Upper lobe of right lung (tissue), 1 donor: ENCODE measurements around the gene TMEM178B. TPM values are rescaled to one million over a fixed set of nuclear protein-coding genes. Genes with fewer than 3 reads are reported as not detected.

Experiments used
- ATAC-seq: fragments of 200-7000 bp; cut with Tn5 transposase; one replicate; pipeline ENCODE4 v1.9.1; 2020; ENCODE audit warnings: mild to moderate bottlenecking, moderate library complexity
- DNase-seq: peaks from one replicate; pipeline ENCODE4 v3.0.0-alpha.2; 2020
- H3K27ac ChIP-seq: fragments of 200-600 bp; one replicate; pipeline ENCODE4 v1.8.0; 2022
- H3K27me3 ChIP-seq: fragments of 200-600 bp; one replicate; pipeline ENCODE4 v1.8.0; 2022; ENCODE audit warnings: mild to moderate bottlenecking
- H3K36me3 ChIP-seq: fragments of 200-600 bp; one replicate; pipeline ENCODE4 v1.8.0; 2022
- H3K4me1 ChIP-seq: fragments of 200-600 bp; one replicate; pipeline ENCODE4 v1.8.0; 2022
- H3K4me3 ChIP-seq: fragments of 200-600 bp; one replicate; pipeline ENCODE4 v1.8.0; 2022; ENCODE audit warnings: mild to moderate bottlenecking
- H3K9me3 ChIP-seq: fragments of 200-600 bp; one replicate; pipeline ENCODE4 v1.8.0; 2022
- intact Hi-C: fragments of 100-400 bp; cut with DNase I; formaldehyde crosslinking; loops from one replicate; pipeline ENCODE4 v1.11.0; 2022
- total RNA-seq: library from RNA; stranded (reverse); fragmentation: NEBNext Ultra II Directional; extraction: Animal tissue kit (Norgen Biotek cat#: 25700); gene quantifications from one replicate; pipeline ENCODE4 v1.2.1, GENCODE V29; 2021
- TF ChIP-seq, protein P1 (sequence below): fragments of 200-600 bp; IDR thresholded peaks from one replicate; pipeline ENCODE4 v1.8.0; 2022; ENCODE audit warnings: antibody characterized with exemption
- donor health status: DM: no; HTN: yes; CAD: no; lungs with severe emphysema.

The TMEM178B gene
- total RNA-seq, 1 donor from 2014 or later = 1.4 TPM

DNA sequence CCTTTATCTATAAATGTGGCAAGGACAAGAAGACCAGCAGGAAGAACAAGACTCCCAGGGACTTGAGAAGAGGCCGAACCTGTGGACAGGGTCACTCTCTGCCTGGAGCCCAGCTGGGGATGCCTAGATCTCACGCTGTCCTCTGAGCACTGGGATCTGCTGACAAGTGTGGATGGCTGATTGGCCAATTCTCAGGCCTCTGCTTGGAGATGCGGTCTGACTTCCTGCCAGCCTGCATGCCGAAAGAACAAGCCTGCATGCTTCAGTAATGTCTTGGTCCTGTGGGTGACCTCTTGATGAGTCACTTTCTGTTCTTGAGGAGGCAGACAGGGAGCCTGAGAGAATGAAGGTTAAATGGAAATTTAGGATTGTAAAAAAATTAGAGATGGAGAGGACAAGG is 84.7 kb downstream of the TMEM178B start:
- Histone ChIP-seq H3K9me3 (no peaks in the 10 kb centered on the region), H3K36me3 (no peaks in the 10 kb centered on the region), H3K4me1 (no peaks in the 10 kb centered on the region), H3K27ac (no peak overlapping the region), H3K4me3 (no peak overlapping the region), H3K27me3 (no peaks in the 10 kb centered on the region)
- intact Hi-C loops = no loop called here
- DNase-seq (no peak), ATAC-seq (peak; percentile 42)
- TF ChIP-seq, protein P1, sequence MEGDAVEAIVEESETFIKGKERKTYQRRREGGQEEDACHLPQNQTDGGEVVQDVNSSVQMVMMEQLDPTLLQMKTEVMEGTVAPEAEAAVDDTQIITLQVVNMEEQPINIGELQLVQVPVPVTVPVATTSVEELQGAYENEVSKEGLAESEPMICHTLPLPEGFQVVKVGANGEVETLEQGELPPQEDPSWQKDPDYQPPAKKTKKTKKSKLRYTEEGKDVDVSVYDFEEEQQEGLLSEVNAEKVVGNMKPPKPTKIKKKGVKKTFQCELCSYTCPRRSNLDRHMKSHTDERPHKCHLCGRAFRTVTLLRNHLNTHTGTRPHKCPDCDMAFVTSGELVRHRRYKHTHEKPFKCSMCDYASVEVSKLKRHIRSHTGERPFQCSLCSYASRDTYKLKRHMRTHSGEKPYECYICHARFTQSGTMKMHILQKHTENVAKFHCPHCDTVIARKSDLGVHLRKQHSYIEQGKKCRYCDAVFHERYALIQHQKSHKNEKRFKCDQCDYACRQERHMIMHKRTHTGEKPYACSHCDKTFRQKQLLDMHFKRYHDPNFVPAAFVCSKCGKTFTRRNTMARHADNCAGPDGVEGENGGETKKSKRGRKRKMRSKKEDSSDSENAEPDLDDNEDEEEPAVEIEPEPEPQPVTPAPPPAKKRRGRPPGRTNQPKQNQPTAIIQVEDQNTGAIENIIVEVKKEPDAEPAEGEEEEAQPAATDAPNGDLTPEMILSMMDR = no peak

DNA sequence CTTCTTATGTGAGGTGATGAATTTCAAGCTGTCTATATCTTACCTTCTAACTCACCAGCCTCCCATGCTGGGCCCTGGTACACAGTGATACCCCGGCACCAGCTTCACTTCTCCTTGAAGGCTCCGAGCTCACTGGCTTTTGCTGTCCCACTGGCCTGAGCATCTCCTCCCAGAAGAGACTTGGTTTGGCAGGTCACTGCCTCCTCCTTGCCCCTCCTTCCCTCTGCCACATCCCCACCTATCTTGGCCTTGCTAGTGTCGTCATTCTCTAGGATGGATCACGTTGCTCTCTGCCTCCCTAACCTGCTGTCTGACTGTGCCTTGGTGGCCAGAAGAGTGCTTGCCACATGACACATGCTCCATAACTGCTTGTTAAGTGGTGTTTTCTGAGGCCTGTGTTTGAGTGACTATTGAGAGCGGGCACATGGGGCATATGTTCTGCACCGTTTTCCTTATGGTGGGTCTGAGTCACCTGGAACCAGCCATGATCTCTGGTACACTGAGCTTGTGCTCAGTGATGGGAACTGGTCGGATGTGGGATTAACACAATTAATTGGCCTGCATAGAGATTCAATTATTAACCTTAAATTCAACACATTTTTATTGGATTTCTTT is 86.5 kb downstream of the TMEM178B start:
- no peak for ATAC-seq
- DNase-seq = no peak
- no peak overlapping the region for H3K27ac ChIP-seq
- TF ChIP-seq, protein P1 = no peak
- intact Hi-C loops = no loop called here
- H3K4me3 ChIP-seq = no peak overlapping the region
- H3K36me3 ChIP-seq = no peaks in the 10 kb centered on the region
- H3K27me3 ChIP-seq = no peaks in the 10 kb centered on the region
- H3K9me3 ChIP-seq = no peaks in the 10 kb centered on the region
- no peaks in the 10 kb centered on the region for H3K4me1 ChIP-seq

DNA sequence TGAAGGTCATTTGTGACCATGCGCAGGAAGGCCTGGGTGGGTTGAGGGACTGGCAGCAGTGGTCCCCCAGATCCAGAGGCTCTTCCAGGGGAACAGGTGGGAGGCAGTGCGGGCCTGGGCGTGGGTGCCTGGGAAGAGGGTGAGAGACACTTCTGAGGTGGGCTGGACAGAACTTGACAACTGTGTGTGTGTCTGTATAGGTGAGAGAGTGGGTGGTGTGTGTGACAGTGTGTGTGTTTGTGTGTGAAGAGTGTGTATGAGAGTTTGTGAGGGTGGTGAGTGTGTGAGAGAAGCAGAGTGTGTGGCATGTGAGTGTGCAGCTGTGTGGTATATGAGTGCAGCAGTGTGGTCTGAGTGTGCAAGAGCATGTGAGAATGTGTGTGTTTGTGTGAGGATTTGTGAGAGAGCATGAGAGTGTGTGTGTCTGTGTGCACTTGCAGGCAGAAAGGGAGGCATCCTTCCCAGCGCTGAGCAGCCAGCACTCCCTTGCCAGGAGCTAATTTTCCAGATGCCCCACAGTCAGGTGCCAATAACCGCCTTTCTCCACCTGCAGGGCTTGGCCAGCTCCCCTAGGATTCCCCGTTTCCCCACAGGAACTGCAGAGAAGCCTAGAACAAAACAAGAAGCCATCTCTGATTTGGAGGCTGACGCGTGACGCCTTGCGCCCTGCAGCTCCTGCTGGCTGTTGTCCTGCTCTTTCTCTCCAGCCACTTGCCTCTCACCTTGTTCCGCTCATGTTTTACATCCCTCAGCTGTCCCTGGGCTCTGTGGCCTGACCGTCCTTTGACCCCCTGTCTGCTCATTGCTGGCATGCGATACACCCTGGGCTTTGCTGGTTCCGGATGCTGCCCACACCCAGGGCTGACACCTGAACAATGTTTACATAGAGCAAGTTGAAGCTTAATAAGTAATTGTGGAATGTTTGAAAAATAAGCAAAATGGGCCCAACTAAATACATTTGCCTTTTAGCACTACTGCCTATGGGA is 88.0 kb downstream of the TMEM178B start:
- no peak for ATAC-seq
- H3K4me3 ChIP-seq = no peak overlapping the region
- TF ChIP-seq, protein P1 = no peak

DNA sequence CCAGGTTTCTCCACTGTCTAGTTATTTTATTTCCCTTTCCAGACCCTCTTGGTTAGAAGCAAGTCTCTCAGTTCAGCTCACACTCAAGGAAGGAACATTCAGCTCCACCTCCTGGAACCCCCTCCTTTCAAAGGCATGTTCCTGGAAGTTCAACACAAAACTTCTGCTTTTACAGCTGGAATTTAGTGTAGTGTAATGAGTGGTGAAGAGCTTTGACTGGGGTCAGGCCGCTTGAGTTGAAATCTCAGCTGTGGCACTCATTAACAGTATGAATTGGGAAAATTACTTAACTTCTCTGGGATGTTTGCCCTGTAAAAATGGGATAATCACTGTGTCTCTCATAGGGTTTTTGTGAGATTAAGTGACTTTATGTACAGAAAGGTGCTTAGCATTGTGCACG is 91.7 kb downstream of the TMEM178B start:
- H3K27ac ChIP-seq = no peak overlapping the region
- DNase-seq (no peak), ATAC-seq (no peak)
- TF ChIP-seq, protein P1 = no peak
- no peak overlapping the region for H3K4me3 ChIP-seq
- no peaks in the 10 kb centered on the region for H3K27me3 ChIP-seq
- H3K4me1 ChIP-seq = no peaks in the 10 kb centered on the region
- H3K9me3 ChIP-seq = no peaks in the 10 kb centered on the region
- intact Hi-C loops = no loop called here
- no peaks in the 10 kb centered on the region for H3K36me3 ChIP-seq

More for the DNA sequence above, 88.0 kb downstream of the TMEM178B start:
- Histone ChIP-seq H3K27ac (no peak overlapping the region), H3K9me3 (no peaks in the 10 kb centered on the region), H3K4me1 (no peaks in the 10 kb centered on the region), H3K36me3 (no peaks in the 10 kb centered on the region), H3K27me3 (no peaks in the 10 kb centered on the region)
- no peak for DNase-seq
- intact Hi-C loops = no loop called here

DNA sequence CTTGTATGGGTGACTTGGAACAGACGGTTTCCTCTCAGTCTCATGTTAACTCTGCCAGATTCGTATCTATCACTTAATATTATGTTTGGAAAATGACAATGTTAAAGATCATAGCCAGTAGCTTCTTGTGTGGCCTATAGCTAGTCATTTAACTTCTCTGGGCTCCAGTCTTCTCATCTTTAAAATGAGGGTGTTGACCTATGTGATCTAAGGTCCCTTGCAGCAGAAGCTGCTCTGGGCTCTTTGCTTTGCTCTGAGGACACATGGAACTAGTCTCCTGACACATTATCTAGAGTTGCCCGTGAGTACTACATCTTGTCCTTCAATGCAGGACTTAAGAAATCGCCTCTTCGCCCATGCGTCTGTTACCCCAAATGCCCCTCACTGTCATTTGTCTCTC is 93.1 kb downstream of the TMEM178B start:
- H3K4me3 ChIP-seq = no peak overlapping the region
- no peaks in the 10 kb centered on the region for H3K36me3 ChIP-seq
- ATAC-seq (no peak), DNase-seq (no peak)
- H3K4me1 ChIP-seq = no peaks in the 10 kb centered on the region
- no peaks in the 10 kb centered on the region for H3K9me3 ChIP-seq
- no peak overlapping the region for H3K27ac ChIP-seq
- TF ChIP-seq, protein P1 = no peak
- intact Hi-C loops = no loop called here
- no peaks in the 10 kb centered on the region for H3K27me3 ChIP-seq
